Mesenchymal stem cell (in vitro differentiated cells and primary cell): ENCODE data around the gene BTBD16.
A peak's percentile ranks its signal among the peaks of the same experiment; 100 is the strongest.

Experiments
- DNase-seq: peaks from one replicate; pipeline ENCODE4 v3.0.0-alpha.2; 2013
- H2AFZ ChIP-seq: one replicate; pipeline ENCODE4 v1.6.1; 2013; ENCODE audit warnings: low read depth, mild to moderate bottlenecking, control low read depth, inconsistent platforms, low read length, moderate library complexity
- H2AK5ac ChIP-seq: 2 replicates; pipeline ENCODE4 v1.6.1; 2013; ENCODE audit warnings: low read length, moderate library complexity, mild to moderate bottlenecking, inconsistent platforms; ENCODE audit not compliant: severe bottlenecking
- H2BK120ac ChIP-seq: one replicate; pipeline ENCODE4 v1.6.1; 2013; ENCODE audit warnings: low read depth, mild to moderate bottlenecking, inconsistent platforms, low read length, moderate library complexity
- H2BK12ac ChIP-seq, 2 experiments: one replicate each; pipeline ENCODE4 v1.6.1; 2013; ENCODE audit warnings: inconsistent platforms in 2 of 2, low read length in 2 of 2, mild to moderate bottlenecking in 2 of 2, moderate library complexity in 2 of 2, control low read depth in 1 of 2
- H2BK15ac ChIP-seq: one replicate; pipeline ENCODE4 v1.6.1; 2013; ENCODE audit warnings: mild to moderate bottlenecking, low read depth, inconsistent platforms; ENCODE audit not compliant: poor library complexity, severe bottlenecking
- H2BK5ac ChIP-seq: 2 replicates; pipeline ENCODE4 v1.6.1; 2013; ENCODE audit warnings: low read depth, mild to moderate bottlenecking, low read length, control low read depth, inconsistent platforms; ENCODE audit not compliant: poor library complexity, severe bottlenecking
- H3K14ac ChIP-seq, 2 experiments: one replicate each; pipeline ENCODE4 v1.6.1; 2013; ENCODE audit warnings: inconsistent platforms in 2 of 2, low read length in 2 of 2, control low read depth in 1 of 2, mild to moderate bottlenecking in 1 of 2, moderate library complexity in 1 of 2
- H3K18ac ChIP-seq, 2 experiments: one replicate each; pipeline ENCODE4 v1.6.1; 2013; ENCODE audit warnings: inconsistent platforms in 2 of 2, low read length in 2 of 2, control low read depth in 1 of 2, low read depth in 1 of 2, mild to moderate bottlenecking in 1 of 2
- H3K23ac ChIP-seq, 2 experiments: one replicate each; pipeline ENCODE4 v1.6.1; 2013; ENCODE audit warnings: inconsistent platforms in 2 of 2, low read length in 2 of 2, mild to moderate bottlenecking in 2 of 2, moderate library complexity in 2 of 2, control low read depth in 1 of 2
- H3K27ac ChIP-seq: 2 replicates; pipeline ENCODE4 v1.5.1; 2013; ENCODE audit warnings: mild to moderate bottlenecking, moderate library complexity, low read length, control low read depth, inconsistent platforms; ENCODE audit not compliant: poor library complexity, severe bottlenecking
- H3K27me3 ChIP-seq, 2 experiments: 2 replicates each; pipeline versions ENCODE4 v1.6.1 to v1.7.0; 2013; ENCODE audit warnings: low read length in 2 of 2, mild to moderate bottlenecking in 2 of 2, moderate library complexity in 2 of 2, control low read depth in 1 of 2, inconsistent platforms in 1 of 2; ENCODE audit not compliant: control insufficient read depth in 1 of 2, insufficient read depth in 1 of 2
- H3K36me3 ChIP-seq, 2 experiments: 2 replicates each; pipeline versions ENCODE4 v1.6.1 to v1.7.0; 2013; ENCODE audit warnings: low read length in 2 of 2, control low read depth in 1 of 2, inconsistent platforms in 1 of 2, low read depth in 1 of 2, mild to moderate bottlenecking in 1 of 2; ENCODE audit not compliant: insufficient read depth in 2 of 2, control insufficient read depth in 1 of 2
- H3K4ac ChIP-seq, 2 experiments: one replicate each; pipeline ENCODE4 v1.6.1; 2013; ENCODE audit warnings: inconsistent platforms in 2 of 2, low read length in 2 of 2, mild to moderate bottlenecking in 2 of 2, moderate library complexity in 2 of 2, control low read depth in 1 of 2, low read depth in 1 of 2
- H3K4me1 ChIP-seq: 2 replicates; pipeline ENCODE4 v1.6.1; 2013; ENCODE audit warnings: low read depth, low read length, control low read depth; ENCODE audit not compliant: control insufficient read depth, insufficient read depth
- H3K4me2 ChIP-seq: 2 replicates; pipeline ENCODE4 v1.6.1; 2013; ENCODE audit warnings: low read length, mild to moderate bottlenecking, inconsistent platforms; ENCODE audit not compliant: poor library complexity, severe bottlenecking
- H3K4me3 ChIP-seq, 2 experiments: 2 replicates each; pipeline versions ENCODE4 v1.5.1 to v1.7.0; 2013; ENCODE audit warnings: low read length in 2 of 2, mild to moderate bottlenecking in 2 of 2, control low read depth in 1 of 2, low read depth in 1 of 2; ENCODE audit not compliant: insufficient read depth in 1 of 2
- H3K79me1 ChIP-seq: replicated peaks from 2 replicates; pipeline ENCODE4 v1.6.1; 2013; ENCODE audit warnings: mild to moderate bottlenecking, control low read depth, low read length, inconsistent platforms; ENCODE audit not compliant: poor library complexity, severe bottlenecking
- H3K9ac ChIP-seq: 2 replicates; pipeline ENCODE4 v1.7.0; 2013; ENCODE audit warnings: mild to moderate bottlenecking, low read length, moderate library complexity
- H3K9me3 ChIP-seq: 2 replicates; pipeline ENCODE4 v1.7.0; 2013; ENCODE audit warnings: mild to moderate bottlenecking, low read length; ENCODE audit not compliant: control insufficient read depth
- H4K8ac ChIP-seq: one replicate; pipeline ENCODE4 v1.6.1; 2013; ENCODE audit warnings: inconsistent platforms, mild to moderate bottlenecking, low read length, moderate library complexity
- H4K91ac ChIP-seq: one replicate; pipeline ENCODE4 v1.6.1; 2013; ENCODE audit warnings: mild to moderate bottlenecking, low read length, inconsistent platforms
- WGBS: methylation state at CpG from one replicate; pipeline ENCODE4 v1.1.7; 2013; ENCODE audit warnings: mixed read lengths; 5-methylcytosine and 5-hydroxymethylcytosine counted together

Gene BTBD16

GRCh38 chr10:122282909-122283308, 11.8 kb downstream of the BTBD16 start:
- Histone ChIP-seq H2BK12ac (no peak overlapping the region), H3K4me2 (no peak overlapping the region), H3K79me1 (no peaks in the 10 kb centered on the region), H2BK5ac (no peak overlapping the region), H4K8ac (no peak overlapping the region), H3K9me3 (no peaks in the 10 kb centered on the region), H3K4ac (no peak overlapping the region), H3K36me3 (no peaks in the 10 kb centered on the region), H3K9ac (no peak overlapping the region), H3K14ac (no peak overlapping the region), H3K4me3 (no peak overlapping the region), H3K4me1 (peaks cover 28% of the 10 kb centered on the region), H3K27me3 (peaks cover 0 to 2% of the 10 kb centered on the region in 2 experiments), H2BK120ac (no peak overlapping the region), H4K91ac (no peak overlapping the region), H3K27ac (no peak overlapping the region), H2AK5ac (no peak overlapping the region), H2AFZ (no peak overlapping the region), H2BK15ac (no peak overlapping the region), H3K18ac (no peak overlapping the region), H3K23ac (no peak overlapping the region)
- WGBS = 69% methylated on average over 7 of the region's 7 CpGs
- no peak for DNase-seq

- WGBS = 91% methylated on average over 16 of the region's 17 CpGs
- no peak overlapping the region for H3K4me2 ChIP-seq
- no peak overlapping the region for H3K4ac ChIP-seq
- H3K4me3 ChIP-seq = no peak overlapping the region
- H2BK15ac ChIP-seq = no peak overlapping the region
- H3K27ac ChIP-seq = peak overlapping the region; percentile 75
- no peak overlapping the region for H3K14ac ChIP-seq
- H2AK5ac ChIP-seq = peak overlapping the region; percentile 94
- no peak for DNase-seq
- H2BK120ac ChIP-seq = no peak overlapping the region
- no peaks in the 10 kb centered on the region for H3K27me3 ChIP-seq
- no peak overlapping the region for H2AFZ ChIP-seq
- H3K18ac ChIP-seq = no peak overlapping the region
- H3K23ac ChIP-seq = no peak overlapping the region
- H3K79me1 ChIP-seq = no peaks in the 10 kb centered on the region
- H2BK12ac ChIP-seq = no peak overlapping the region
- no peak overlapping the region for H4K91ac ChIP-seq
- H3K36me3 ChIP-seq = no peaks in the 10 kb centered on the region
- no peak overlapping the region for H2BK5ac ChIP-seq
- no peaks in the 10 kb centered on the region for H3K9me3 ChIP-seq
- peaks cover 33% of the 10 kb centered on the region for H3K4me1 ChIP-seq
- H3K9ac ChIP-seq = no peak overlapping the region
- H4K8ac ChIP-seq = no peak overlapping the region
Observed at GRCh38 chr10:122285506-122286444, 14.7 kb downstream of the BTBD16 start.

GRCh38 chr10:122286867-122287266, 15.8 kb downstream of the BTBD16 start:
- Histone ChIP-seq H2AFZ (no peak overlapping the region), H4K8ac (no peak overlapping the region), H2AK5ac (no peak overlapping the region), H3K14ac (no peak overlapping the region), H3K9ac (peak overlapping the region; percentile 1), H3K4me1 (peaks cover 33% of the 10 kb centered on the region), H3K9me3 (no peaks in the 10 kb centered on the region), H3K4me2 (peak overlapping the region; percentile 28), H2BK120ac (no peak overlapping the region), H3K4ac (no peak overlapping the region), H3K18ac (no peak overlapping the region), H3K23ac (no peak overlapping the region), H3K36me3 (no peaks in the 10 kb centered on the region), H2BK5ac (peak overlapping the region; percentile 74), H3K27me3 (no peaks in the 10 kb centered on the region), H4K91ac (no peak overlapping the region), H2BK15ac (no peak overlapping the region), H3K79me1 (no peaks in the 10 kb centered on the region), H3K4me3 (peak overlapping the region in 1 of 2 experiments; percentile 52), H2BK12ac (peak overlapping the region in 1 of 2 experiments; percentile 23), H3K27ac (peak overlapping the region; percentile 75)
- DNase-seq = peak; percentile 79
- 53% methylated on average over 7 of the region's 7 CpGs for WGBS

GRCh38 chr10:122287570-122287969, 16.5 kb downstream of the BTBD16 start:
- Histone ChIP-seq H2BK120ac (no peak overlapping the region), H2AK5ac (no peak overlapping the region), H3K27me3 (no peaks in the 10 kb centered on the region), H3K4me3 (peak overlapping the region in 1 of 2 experiments; percentile 52), H2BK15ac (no peak overlapping the region), H3K4ac (no peak overlapping the region), H2BK5ac (no peak overlapping the region), H3K79me1 (no peaks in the 10 kb centered on the region), H3K23ac (no peak overlapping the region), H4K91ac (no peak overlapping the region), H3K27ac (peak overlapping the region; percentile 68), H3K9me3 (no peaks in the 10 kb centered on the region), H3K4me2 (no peak overlapping the region), H2AFZ (no peak overlapping the region), H3K9ac (peak overlapping the region; percentile 1), H3K36me3 (no peaks in the 10 kb centered on the region), H3K14ac (no peak overlapping the region), H3K4me1 (peaks cover 27% of the 10 kb centered on the region), H4K8ac (no peak overlapping the region), H3K18ac (no peak overlapping the region), H2BK12ac (no peak overlapping the region)
- 92% methylated on average over 3 of the region's 5 CpGs for WGBS
- peak; percentile 17 for DNase-seq
